Neural cell (in vitro differentiated cells): ENCODE results near the gene TMEM132E. TPM values are rescaled to one million over a fixed set of nuclear protein-coding genes. Genes with fewer than 3 reads are reported as not detected.

ENCODE experiments used
- H2AFZ ChIP-seq: fragments of 200-600, 300-800 bp; sonication (generic), shearing (Covaris generic); 2 replicates; pipeline ENCODE4 v1.6.0; 2014; ENCODE audit warnings: low read depth, mild to moderate bottlenecking, antibody characterized with exemption, low read length, moderate library complexity
- H3F3A ChIP-seq: fragments of 200-600 bp; shearing (Covaris generic); 2 replicates; pipeline ENCODE4 v1.6.1; 2016; ENCODE audit warnings: mild to moderate bottlenecking, moderate library complexity, mixed read lengths, antibody characterized with exemption, low read length; ENCODE audit not compliant: insufficient read depth, poor library complexity, severe bottlenecking
- H3K27ac ChIP-seq: fragments of 200-600, 300-800 bp; sonication (generic), shearing (Covaris generic); 2 replicates; pipeline ENCODE4 v1.5.1; 2014; ENCODE audit warnings: mild to moderate bottlenecking, low read length, moderate library complexity
- H3K27me3 ChIP-seq: fragments of 300-800, 200-600 bp; sonication (generic), shearing (Covaris generic); 2 replicates; pipeline ENCODE4 v1.6.0; 2014; ENCODE audit warnings: mild to moderate bottlenecking, low read depth, low read length, moderate library complexity; ENCODE audit not compliant: insufficient read depth
- H3K36me3 ChIP-seq: fragments of 300-800, 200-600 bp; sonication (generic), shearing (Covaris generic); 2 replicates; pipeline ENCODE4 v1.5.1; 2014; ENCODE audit warnings: mild to moderate bottlenecking, antibody characterized with exemption, low read length, moderate library complexity; ENCODE audit not compliant: insufficient read depth
- H3K4me2 ChIP-seq: fragments of 300-800, 200-600 bp; sonication (generic), shearing (Covaris generic); 2 replicates; pipeline ENCODE4 v1.6.0; 2014; ENCODE audit warnings: mild to moderate bottlenecking, low read length
- H3K4me3 ChIP-seq: fragments of 300-800, 200-600 bp; sonication (generic), shearing (Covaris generic); 2 replicates; pipeline ENCODE4 v1.5.1; 2014; ENCODE audit warnings: mild to moderate bottlenecking, low read length, moderate library complexity
- H3K79me2 ChIP-seq: fragments of 200-600 bp; shearing (Covaris generic); replicated peaks from 2 replicates; pipeline ENCODE4 v1.6.0; 2014; ENCODE audit warnings: mild to moderate bottlenecking, low read length, moderate library complexity; ENCODE audit not compliant: insufficient read depth
- H3K9ac ChIP-seq: fragments of 300-800, 200-600 bp; sonication (generic), shearing (Covaris generic); 2 replicates; pipeline ENCODE4 v1.6.1; 2016; ENCODE audit warnings: mild to moderate bottlenecking, low read length, mixed read lengths
- H3K9me2 ChIP-seq: fragments of 200-600 bp; shearing (Covaris generic); 2 replicates; pipeline ENCODE4 v1.6.1; 2016; ENCODE audit warnings: mild to moderate bottlenecking, low read length, mixed read lengths; ENCODE audit not compliant: insufficient read depth
- H3K9me3 ChIP-seq: fragments of 200-600, 300-800 bp; sonication (generic), shearing (Covaris generic); 2 replicates; pipeline ENCODE4 v1.6.1; 2016; ENCODE audit warnings: mild to moderate bottlenecking, mixed run types, low read length, moderate library complexity, mixed read lengths
- H4K20me1 ChIP-seq: fragments of 200-600 bp; shearing (Covaris generic); 2 replicates; pipeline ENCODE4 v1.6.1; 2016; ENCODE audit warnings: mild to moderate bottlenecking, mixed run types; ENCODE audit not compliant: insufficient read depth
- CTCF ChIP-seq: fragments of 450-650 bp; IDR thresholded peaks from 2 replicates; pipeline ENCODE4 v1.5.1; 2014; ENCODE audit warnings: antibody characterized with exemption, mild to moderate bottlenecking, moderate library complexity; ENCODE audit not compliant: poor library complexity, severe bottlenecking
- EP300 ChIP-seq: fragments of 450-650 bp; conservative IDR thresholded peaks from 2 replicates; pipeline ENCODE4 v1.6.1; 2014; ENCODE audit warnings: antibody characterized with exemption, mild to moderate bottlenecking, moderate library complexity; ENCODE audit not compliant: poor library complexity, severe bottlenecking
- EZH2 ChIP-seq: fragments of 200-600, 300-800 bp; shearing (Covaris generic), sonication (generic); IDR thresholded peaks from 2 replicates; pipeline ENCODE4 v1.6.1; 2014; ENCODE audit warnings: antibody characterized with exemption, low read length, borderline replicate concordance, mild to moderate bottlenecking; ENCODE audit not compliant: insufficient read depth, poor library complexity, severe bottlenecking
- MXI1 ChIP-seq: fragments of 450-650 bp; conservative IDR thresholded peaks from 2 replicates; pipeline ENCODE4 v1.6.1; 2014; ENCODE audit warnings: antibody characterized with exemption, mild to moderate bottlenecking; ENCODE audit not compliant: poor library complexity, severe bottlenecking
- POLR2AphosphoS5 ChIP-seq: IDR thresholded peaks from 2 replicates; pipeline ENCODE4 v1.6.1; 2012
- RAD21 ChIP-seq: fragments of 450-650 bp; conservative IDR thresholded peaks from 2 replicates; pipeline ENCODE4 v1.6.1; 2014; ENCODE audit warnings: antibody characterized with exemption, mild to moderate bottlenecking, moderate library complexity
- SMC3 ChIP-seq: fragments of 450-650 bp; conservative IDR thresholded peaks from 2 replicates; pipeline ENCODE4 v1.6.1; 2014; ENCODE audit warnings: antibody characterized with exemption, mild to moderate bottlenecking, moderate library complexity; ENCODE audit not compliant: poor library complexity
- TAF1 ChIP-seq: IDR thresholded peaks from 2 replicates; pipeline ENCODE4 v1.6.1; 2012; ENCODE audit warnings: low read depth
- polyA plus RNA-seq: library from polyadenylated mRNA; depleted of rRNA; stranded (reverse); fragments of >200 nt; gene quantifications from 2 replicates; pipeline ENCODE4 v1.2.3, GENCODE V29; 2014
- TF ChIP-seq, protein P1 (sequence below): IDR thresholded peaks from 2 replicates; pipeline ENCODE4 v1.6.1; 2012; ENCODE audit warnings: borderline replicate concordance

TMEM132E gene
- polyA plus RNA-seq, 1 donor from 2014 or later, result 1.8 TPM

DNA sequence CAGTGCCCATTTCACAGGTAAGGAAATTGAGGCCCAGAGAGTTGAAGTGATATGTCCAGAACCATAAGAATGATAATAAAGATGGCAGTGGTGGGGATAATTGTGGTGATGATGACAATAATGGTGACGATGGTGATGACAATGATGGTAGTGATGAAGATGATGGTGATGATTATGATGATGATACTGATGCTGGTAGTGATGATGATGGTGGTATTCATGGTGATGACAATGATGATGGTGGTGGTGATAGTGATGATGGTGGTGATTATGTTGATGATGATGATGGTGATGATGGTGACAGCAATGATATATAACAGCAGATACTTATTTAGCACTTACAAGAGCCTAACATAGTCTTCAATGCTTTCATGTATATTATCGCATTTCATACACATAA is 18.1 kb upstream of the TMEM132E start:
- no peak for TF ChIP-seq POLR2AphosphoS5
- TF ChIP-seq SMC3, result no peak
- no peak for TF ChIP-seq EP300
- no peak for TF ChIP-seq CTCF
- Histone ChIP-seq H3K27ac (no peak overlapping the region), H3K9me3 (no peaks in the 10 kb centered on the region), H3K9me2 (no peaks in the 10 kb centered on the region), H3K79me2 (no peaks in the 10 kb centered on the region), H2AFZ (no peak overlapping the region), H3K4me2 (no peak overlapping the region), H3K36me3 (no peaks in the 10 kb centered on the region), H3K9ac (no peak overlapping the region), H3K4me3 (no peak overlapping the region), H3K27me3 (peaks cover 7% of the 10 kb centered on the region), H3F3A (no peaks in the 10 kb centered on the region), H4K20me1 (no peaks in the 10 kb centered on the region)

DNA sequence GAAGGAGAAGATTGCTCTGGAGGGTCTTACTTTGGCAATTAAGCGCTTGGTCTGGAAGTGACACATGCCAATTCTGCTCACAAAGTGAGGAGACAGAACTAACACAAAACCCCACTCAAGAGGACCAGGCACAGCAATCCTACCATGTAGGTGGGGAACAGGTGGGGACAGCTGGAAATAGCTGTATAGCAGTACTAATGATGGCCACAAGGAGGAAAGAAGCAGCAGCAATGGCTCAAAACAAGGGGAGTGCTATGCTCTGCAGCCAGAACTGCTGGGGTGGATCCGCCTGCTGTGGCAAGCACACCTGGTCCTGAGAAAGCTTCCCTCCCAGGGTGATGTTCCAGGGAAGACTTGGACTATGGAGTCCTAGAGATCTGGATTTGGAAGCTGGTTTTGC is 17.0 kb upstream of the TMEM132E start:
- Histone ChIP-seq H3K9me3 (no peaks in the 10 kb centered on the region), H3F3A (no peaks in the 10 kb centered on the region), H3K4me3 (no peak overlapping the region), H3K4me2 (no peak overlapping the region), H3K27ac (no peak overlapping the region), H4K20me1 (no peaks in the 10 kb centered on the region), H3K9ac (no peak overlapping the region), H3K79me2 (no peaks in the 10 kb centered on the region), H3K9me2 (no peaks in the 10 kb centered on the region), H2AFZ (no peak overlapping the region), H3K27me3 (peaks cover 7% of the 10 kb centered on the region), H3K36me3 (no peaks in the 10 kb centered on the region)
- peak; percentile 37 for TF ChIP-seq SMC3
- no peak for TF ChIP-seq CTCF

DNA sequence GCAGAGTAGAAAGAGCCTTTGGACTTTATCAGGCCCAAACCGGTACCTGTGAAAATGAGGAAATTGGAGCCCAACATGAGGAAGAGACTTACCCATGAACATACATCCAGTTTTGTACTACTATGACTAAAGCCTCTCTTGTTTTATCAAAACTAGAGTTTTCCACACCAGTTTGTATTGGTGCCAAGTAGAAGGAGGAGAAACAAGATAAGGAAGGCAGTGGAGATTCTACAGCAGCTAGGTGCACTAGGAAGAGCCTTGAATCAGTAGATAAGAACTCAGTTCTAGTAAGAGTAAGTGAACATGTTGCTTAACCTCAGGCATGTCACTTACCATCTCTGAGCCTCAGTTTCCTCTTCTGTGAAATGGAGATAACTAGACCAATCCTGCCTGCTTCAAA is 13.7 kb upstream of the TMEM132E start:
- no peak overlapping the region for H3K9ac ChIP-seq
- H3K27me3 ChIP-seq, result peaks cover 7% of the 10 kb centered on the region
- H3K79me2 ChIP-seq, result no peaks in the 10 kb centered on the region
- H3K9me3 ChIP-seq, result no peaks in the 10 kb centered on the region
- H3F3A ChIP-seq, result no peaks in the 10 kb centered on the region
- no peak overlapping the region for H3K4me3 ChIP-seq
- TF ChIP-seq SMC3, result no peak
- TF ChIP-seq, protein P1, sequence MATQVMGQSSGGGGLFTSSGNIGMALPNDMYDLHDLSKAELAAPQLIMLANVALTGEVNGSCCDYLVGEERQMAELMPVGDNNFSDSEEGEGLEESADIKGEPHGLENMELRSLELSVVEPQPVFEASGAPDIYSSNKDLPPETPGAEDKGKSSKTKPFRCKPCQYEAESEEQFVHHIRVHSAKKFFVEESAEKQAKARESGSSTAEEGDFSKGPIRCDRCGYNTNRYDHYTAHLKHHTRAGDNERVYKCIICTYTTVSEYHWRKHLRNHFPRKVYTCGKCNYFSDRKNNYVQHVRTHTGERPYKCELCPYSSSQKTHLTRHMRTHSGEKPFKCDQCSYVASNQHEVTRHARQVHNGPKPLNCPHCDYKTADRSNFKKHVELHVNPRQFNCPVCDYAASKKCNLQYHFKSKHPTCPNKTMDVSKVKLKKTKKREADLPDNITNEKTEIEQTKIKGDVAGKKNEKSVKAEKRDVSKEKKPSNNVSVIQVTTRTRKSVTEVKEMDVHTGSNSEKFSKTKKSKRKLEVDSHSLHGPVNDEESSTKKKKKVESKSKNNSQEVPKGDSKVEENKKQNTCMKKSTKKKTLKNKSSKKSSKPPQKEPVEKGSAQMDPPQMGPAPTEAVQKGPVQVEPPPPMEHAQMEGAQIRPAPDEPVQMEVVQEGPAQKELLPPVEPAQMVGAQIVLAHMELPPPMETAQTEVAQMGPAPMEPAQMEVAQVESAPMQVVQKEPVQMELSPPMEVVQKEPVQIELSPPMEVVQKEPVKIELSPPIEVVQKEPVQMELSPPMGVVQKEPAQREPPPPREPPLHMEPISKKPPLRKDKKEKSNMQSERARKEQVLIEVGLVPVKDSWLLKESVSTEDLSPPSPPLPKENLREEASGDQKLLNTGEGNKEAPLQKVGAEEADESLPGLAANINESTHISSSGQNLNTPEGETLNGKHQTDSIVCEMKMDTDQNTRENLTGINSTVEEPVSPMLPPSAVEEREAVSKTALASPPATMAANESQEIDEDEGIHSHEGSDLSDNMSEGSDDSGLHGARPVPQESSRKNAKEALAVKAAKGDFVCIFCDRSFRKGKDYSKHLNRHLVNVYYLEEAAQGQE, result no peak
- no peak for TF ChIP-seq MXI1
- TF ChIP-seq CTCF, result no peak
- no peak for TF ChIP-seq EZH2
- no peak for TF ChIP-seq RAD21
- no peak for TF ChIP-seq EP300
- TF ChIP-seq TAF1, result no peak
- no peak for TF ChIP-seq POLR2AphosphoS5
- no peak overlapping the region for H2AFZ ChIP-seq
- H3K9me2 ChIP-seq, result no peaks in the 10 kb centered on the region
- no peaks in the 10 kb centered on the region for H3K36me3 ChIP-seq
- H3K27ac ChIP-seq, result no peak overlapping the region
- no peak overlapping the region for H3K4me2 ChIP-seq
- H4K20me1 ChIP-seq, result no peaks in the 10 kb centered on the region
